ENCODE data around the gene ZNF665. TPM values are rescaled to one million over a fixed set of nuclear protein-coding genes. Genes with fewer than 3 reads are reported as not detected.
"Not testable (repeated sequence)": the region's sequence is repeated elsewhere in the genome, so short reads cannot be mapped to it uniquely, and the experiment has no call there.

The ZNF665 gene
- polyA plus RNA-seq, 3 donors = 0.68 to 1.7 (median 0.88) TPM

DNA sequence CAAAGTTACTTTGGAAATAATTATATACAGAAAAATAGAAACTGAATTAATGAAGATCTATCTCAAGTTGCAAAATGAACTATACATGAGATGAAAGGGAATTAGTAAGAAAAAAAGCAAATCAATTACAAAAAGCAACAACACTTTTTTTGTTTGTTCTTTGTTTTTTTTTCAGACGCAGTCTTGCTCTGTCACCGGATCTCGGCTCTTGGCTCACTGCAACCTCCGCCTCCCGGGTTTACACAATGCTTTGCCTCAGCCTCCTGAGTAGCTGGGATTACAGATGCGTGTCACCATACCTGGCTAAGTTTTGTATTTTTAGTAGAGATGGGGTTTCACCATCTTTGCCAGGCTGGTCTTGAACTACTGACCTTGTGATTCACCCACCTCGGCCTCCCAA lies 62.7 kb downstream of the ZNF665 start:
- no peak for DNase-seq
- Histone ChIP-seq H3K4me3 (replicated peaks in 1 of 3; ENCODE audit: low read depth in 2 of 3, low read length in 3 of 3) (no peak overlapping the region), H3K9ac (ENCODE audit: insufficient read depth, low read length, poor library complexity, severe bottlenecking) (no peak overlapping the region), H2AFZ (ENCODE audit: insufficient read depth, low read depth, low read length, poor library complexity, severe bottlenecking) (no peak overlapping the region), H4K20me1 (ENCODE audit: insufficient read depth, low read length) (no peaks in the 10 kb centered on the region), H3K36me3 (replicated peaks in 1 of 2; ENCODE audit: control insufficient read depth in 1 of 2, insufficient read depth in 2 of 2, low read length in 2 of 2) (no peaks in the 10 kb centered on the region), H3K27me3 (ENCODE audit: control insufficient read depth in 2 of 2, insufficient read depth in 2 of 2, low read length in 2 of 2) (peaks cover 0 to 21% of the 10 kb centered on the region in 2 donors), H3K4me2 (replicated peaks; ENCODE audit: extremely low read depth, low read length, poor library complexity, severe bottlenecking) (no peak overlapping the region), H3K27ac (ENCODE audit: low read depth in 1 of 2, low read length in 2 of 2) (no peak overlapping the region), H3K9me3 (replicated peaks in 1 of 2; ENCODE audit: control insufficient read depth in 1 of 2, insufficient read depth in 1 of 2, low read length in 2 of 2) (peaks cover 40 to 51% of the 10 kb centered on the region in 2 donors), H3K4me1 (ENCODE audit: control insufficient read depth in 1 of 2, insufficient read depth in 2 of 2, low read length in 2 of 2) (peaks cover 11 to 12% of the 10 kb centered on the region in 2 donors), H3K79me2 (ENCODE audit: insufficient read depth, low read length) (no peaks in the 10 kb centered on the region)
- TF ChIP-seq, protein P1, sequence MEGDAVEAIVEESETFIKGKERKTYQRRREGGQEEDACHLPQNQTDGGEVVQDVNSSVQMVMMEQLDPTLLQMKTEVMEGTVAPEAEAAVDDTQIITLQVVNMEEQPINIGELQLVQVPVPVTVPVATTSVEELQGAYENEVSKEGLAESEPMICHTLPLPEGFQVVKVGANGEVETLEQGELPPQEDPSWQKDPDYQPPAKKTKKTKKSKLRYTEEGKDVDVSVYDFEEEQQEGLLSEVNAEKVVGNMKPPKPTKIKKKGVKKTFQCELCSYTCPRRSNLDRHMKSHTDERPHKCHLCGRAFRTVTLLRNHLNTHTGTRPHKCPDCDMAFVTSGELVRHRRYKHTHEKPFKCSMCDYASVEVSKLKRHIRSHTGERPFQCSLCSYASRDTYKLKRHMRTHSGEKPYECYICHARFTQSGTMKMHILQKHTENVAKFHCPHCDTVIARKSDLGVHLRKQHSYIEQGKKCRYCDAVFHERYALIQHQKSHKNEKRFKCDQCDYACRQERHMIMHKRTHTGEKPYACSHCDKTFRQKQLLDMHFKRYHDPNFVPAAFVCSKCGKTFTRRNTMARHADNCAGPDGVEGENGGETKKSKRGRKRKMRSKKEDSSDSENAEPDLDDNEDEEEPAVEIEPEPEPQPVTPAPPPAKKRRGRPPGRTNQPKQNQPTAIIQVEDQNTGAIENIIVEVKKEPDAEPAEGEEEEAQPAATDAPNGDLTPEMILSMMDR (IDR thresholded peaks at IDR 0.05) = no peak
- intact Hi-C loops (cut with micrococcal nuclease) = no loop called here
- WGBS (ENCODE audit: insufficient coverage) = 100% methylated on average over 6 of the region's 7 CpGs
- H3K4me1 Mint-ChIP-seq = peaks cover 18% of the 10 kb centered on the region
- peaks cover 17 to 31% (median 27%) of the 10 kb centered on the region in 3 donors for H3K27me3 Mint-ChIP-seq (ENCODE audit: low read depth in 3 of 3)
- H3K4me3 Mint-ChIP-seq = no peak overlapping the region
- H3K36me3 Mint-ChIP-seq = peaks cover 0 to 7% of the 10 kb centered on the region in 2 donors
- no peak overlapping the region for H3K27ac Mint-ChIP-seq
- peaks cover 29 to 81% (median 70%) of the 10 kb centered on the region in 7 donors for H3K9me3 Mint-ChIP-seq

DNA sequence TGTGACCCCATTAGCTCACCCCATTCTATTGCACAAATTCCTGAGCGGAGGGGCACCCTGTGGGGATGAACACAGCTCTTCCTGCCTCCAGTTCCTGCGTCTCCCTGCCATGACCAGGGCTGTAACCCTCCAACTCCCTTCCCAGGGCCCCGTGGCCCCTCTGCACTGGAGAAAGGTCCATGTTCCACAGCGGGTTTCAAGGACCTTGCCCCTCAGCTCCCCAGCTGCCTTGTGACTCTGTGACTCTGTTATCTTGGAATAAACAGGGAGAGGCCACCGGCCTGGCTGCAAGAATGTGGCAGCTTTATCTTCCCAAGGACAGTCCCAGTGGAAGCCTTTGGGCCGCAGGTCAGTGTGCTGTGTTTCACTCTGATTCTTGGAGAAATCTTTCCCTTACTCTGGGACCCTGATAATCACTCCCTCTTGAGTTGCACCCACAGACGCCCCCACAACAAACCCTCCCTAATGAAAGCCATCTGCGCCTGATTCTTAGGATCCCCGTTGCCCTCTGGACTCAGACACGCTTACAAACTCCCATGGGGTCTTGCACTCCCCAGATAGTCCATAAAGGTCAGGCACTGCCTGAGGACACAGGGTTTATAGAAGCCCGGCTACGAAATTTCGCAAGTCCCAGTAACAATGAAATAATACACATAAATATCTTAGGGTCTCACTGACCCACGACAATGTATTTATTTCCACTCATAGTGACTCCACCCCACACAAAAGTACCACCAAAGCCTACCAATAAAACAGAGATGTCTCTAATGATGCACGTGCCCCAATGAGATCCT lies 66.2 kb downstream of the ZNF665 start:
- H3K79me2 ChIP-seq (ENCODE audit: insufficient read depth, low read length); H3K4me2 ChIP-seq (replicated peaks; ENCODE audit: extremely low read depth, low read length, poor library complexity, severe bottlenecking); H3K9ac ChIP-seq (ENCODE audit: insufficient read depth, low read length, poor library complexity, severe bottlenecking); H3K27ac ChIP-seq (ENCODE audit: low read depth in 1 of 2, low read length in 2 of 2); H2AFZ ChIP-seq (ENCODE audit: insufficient read depth, low read depth, low read length, poor library complexity, severe bottlenecking); H3K4me3 ChIP-seq (replicated peaks in 1 of 3; ENCODE audit: low read depth in 2 of 3, low read length in 3 of 3); DNase-seq; H3K36me3 Mint-ChIP-seq; H4K20me1 ChIP-seq (ENCODE audit: insufficient read depth, low read length); H3K27me3 ChIP-seq (ENCODE audit: control insufficient read depth in 2 of 2, insufficient read depth in 2 of 2, low read length in 2 of 2); H3K4me1 ChIP-seq (ENCODE audit: control insufficient read depth in 1 of 2, insufficient read depth in 2 of 2, low read length in 2 of 2); H3K36me3 ChIP-seq (replicated peaks in 1 of 2; ENCODE audit: control insufficient read depth in 1 of 2, insufficient read depth in 2 of 2, low read length in 2 of 2); H3K27ac Mint-ChIP-seq; H3K4me3 Mint-ChIP-seq; H3K4me1 Mint-ChIP-seq; intact Hi-C loops (cut with micrococcal nuclease): not testable (repeated sequence)
- H3K9me3 ChIP-seq (replicated peaks in 1 of 2; ENCODE audit: control insufficient read depth in 1 of 2, insufficient read depth in 1 of 2, low read length in 2 of 2) = peaks cover 43 to 62% of the 10 kb centered on the region in 2 donors
- Mint-ChIP-seq H3K9me3 (peaks cover 31 to 82% (median 72%) of the 10 kb centered on the region in 7 donors), H3K27me3 (ENCODE audit: low read depth in 3 of 3) (peaks cover 8 to 17% (median 9%) of the 10 kb centered on the region in 3 donors)
- 89% methylated on average over 8 of the region's 15 CpGs for WGBS (ENCODE audit: insufficient coverage)
